HepG2 (cell line): Measurements from ENCODE around the gene KATNAL2.

Experiments
- GABPA ChIP-seq, 2 experiments: IDR thresholded peaks; 2 replicates each; pipeline ENCODE4 v1.6.1; 2011 to 2016; ENCODE audit warnings: low read depth in 2 of 2, low read length in 1 of 2, missing biosample characterization in 1 of 2, missing genetic modification characterization in 1 of 2
- SIN3A ChIP-seq: IDR thresholded peaks from 2 replicates; pipeline ENCODE4 v1.6.1; 2011; ENCODE audit warnings: low read depth, mild to moderate bottlenecking, control low read depth, low read length, borderline replicate concordance
- ZNF280B ChIP-seq: sonication (generic); formaldehyde crosslinking; IDR thresholded peaks from 2 replicates; pipeline ENCODE4 v1.5.0; 2020; ENCODE audit warnings: missing genetic modification reagents, mild to moderate bottlenecking, borderline replicate concordance
- TF ChIP-seq, protein P1 (sequence below): IDR thresholded peaks from 2 replicates; pipeline ENCODE4 v1.6.1; 2016; ENCODE audit warnings: missing compliant biosample characterization, missing genetic modification reagents, borderline replicate concordance
- TF ChIP-seq, protein P2 (sequence below): sonication (generic); formaldehyde crosslinking; IDR thresholded peaks from 2 replicates; pipeline ENCODE4 v1.5.0; 2020; ENCODE audit warnings: mild to moderate bottlenecking, missing genetic modification reagents, moderate library complexity

- TF ChIP-seq, protein P1, sequence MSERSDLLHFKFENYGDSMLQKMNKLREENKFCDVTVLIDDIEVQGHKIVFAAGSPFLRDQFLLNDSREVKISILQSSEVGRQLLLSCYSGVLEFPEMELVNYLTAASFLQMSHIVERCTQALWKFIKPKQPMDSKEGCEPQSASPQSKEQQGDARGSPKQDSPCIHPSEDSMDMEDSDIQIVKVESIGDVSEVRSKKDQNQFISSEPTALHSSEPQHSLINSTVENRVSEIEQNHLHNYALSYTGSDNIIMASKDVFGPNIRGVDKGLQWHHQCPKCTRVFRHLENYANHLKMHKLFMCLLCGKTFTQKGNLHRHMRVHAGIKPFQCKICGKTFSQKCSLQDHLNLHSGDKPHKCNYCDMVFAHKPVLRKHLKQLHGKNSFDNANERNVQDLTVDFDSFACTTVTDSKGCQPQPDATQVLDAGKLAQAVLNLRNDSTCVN (CRISPR knock-in tag): no peak
- TF ChIP-seq ZNF280B (CRISPR knock-in tag) (no peak), GABPA (IDR thresholded peaks at IDR 0.05; ENCODE audit: low read depth, low read length) (no peak), GABPA (CRISPR knock-in tag; IDR thresholded peaks at IDR 0.05; ENCODE audit: low read depth) (no peak), SIN3A (no peak)
- TF ChIP-seq, protein P2, sequence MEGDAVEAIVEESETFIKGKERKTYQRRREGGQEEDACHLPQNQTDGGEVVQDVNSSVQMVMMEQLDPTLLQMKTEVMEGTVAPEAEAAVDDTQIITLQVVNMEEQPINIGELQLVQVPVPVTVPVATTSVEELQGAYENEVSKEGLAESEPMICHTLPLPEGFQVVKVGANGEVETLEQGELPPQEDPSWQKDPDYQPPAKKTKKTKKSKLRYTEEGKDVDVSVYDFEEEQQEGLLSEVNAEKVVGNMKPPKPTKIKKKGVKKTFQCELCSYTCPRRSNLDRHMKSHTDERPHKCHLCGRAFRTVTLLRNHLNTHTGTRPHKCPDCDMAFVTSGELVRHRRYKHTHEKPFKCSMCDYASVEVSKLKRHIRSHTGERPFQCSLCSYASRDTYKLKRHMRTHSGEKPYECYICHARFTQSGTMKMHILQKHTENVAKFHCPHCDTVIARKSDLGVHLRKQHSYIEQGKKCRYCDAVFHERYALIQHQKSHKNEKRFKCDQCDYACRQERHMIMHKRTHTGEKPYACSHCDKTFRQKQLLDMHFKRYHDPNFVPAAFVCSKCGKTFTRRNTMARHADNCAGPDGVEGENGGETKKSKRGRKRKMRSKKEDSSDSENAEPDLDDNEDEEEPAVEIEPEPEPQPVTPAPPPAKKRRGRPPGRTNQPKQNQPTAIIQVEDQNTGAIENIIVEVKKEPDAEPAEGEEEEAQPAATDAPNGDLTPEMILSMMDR (CRISPR knock-in tag): no peak
These were observed 117.8 kb downstream of the KATNAL2 start, which contains the start of gene ELOA2 for GRCh38 chr18:47035156-47035671.
